ENCODE results near the gene ZNRF1.

ZNRF1 gene

GRCh38 chr16:75003931-75004330, 5.1 kb downstream of the ZNRF1 start:
- no peak for ATAC-seq
- TF ChIP-seq CSRNP3 (CRISPR knock-in tag; IDR thresholded peaks at IDR 0.05) (no peak), TOX (CRISPR knock-in tag; IDR thresholded peaks at IDR 0.05; ENCODE audit: borderline replicate concordance) (no peak), BACH2 (CRISPR knock-in tag; IDR thresholded peaks at IDR 0.05; ENCODE audit: borderline replicate concordance) (no peak), CSDC2 (CRISPR knock-in tag; IDR thresholded peaks at IDR 0.05) (no peak), OSR1 (CRISPR knock-in tag; IDR thresholded peaks at IDR 0.05) (no peak), ZNF70 (CRISPR knock-in tag; IDR thresholded peaks at IDR 0.05) (no peak)

GRCh38 chr16:75004460-75004859, 5.6 kb downstream of the ZNRF1 start:
- TF ChIP-seq ISL1 (CRISPR knock-in tag; IDR thresholded peaks at IDR 0.05) = no peak
- no peak for TF ChIP-seq POU6F1 (CRISPR knock-in tag; IDR thresholded peaks at IDR 0.05; ENCODE audit: borderline replicate concordance, low read depth)
- no peak for ATAC-seq

GRCh38 chr16:75005697-75006096, 6.9 kb downstream of the ZNRF1 start:
- no peak for TF ChIP-seq SNAI2 (CRISPR knock-in tag; IDR thresholded peaks at IDR 0.05)
- TF ChIP-seq ESRRG (CRISPR knock-in tag; IDR thresholded peaks at IDR 0.05) = no peak
- no peak for TF ChIP-seq ZC3H10 (CRISPR knock-in tag; IDR thresholded peaks at IDR 0.05)
- TF ChIP-seq TOX (CRISPR knock-in tag; IDR thresholded peaks at IDR 0.05; ENCODE audit: borderline replicate concordance) = no peak
- TF ChIP-seq ZNF70 (CRISPR knock-in tag; IDR thresholded peaks at IDR 0.05) = no peak
- no peak for TF ChIP-seq ZFP3 (CRISPR knock-in tag; IDR thresholded peaks at IDR 0.05)
- TF ChIP-seq CSDC2 (CRISPR knock-in tag; IDR thresholded peaks at IDR 0.05) = no peak
- no peak for TF ChIP-seq TSHZ2 (CRISPR knock-in tag; IDR thresholded peaks at IDR 0.05)
- no peak for TF ChIP-seq CREB5 (CRISPR knock-in tag; IDR thresholded peaks at IDR 0.05; ENCODE audit: low read depth)
- TF ChIP-seq ZNF565 (CRISPR knock-in tag; conservative IDR thresholded peaks at IDR 0.05; ENCODE audit: low read depth) = no peak
- TF ChIP-seq ARNTL (CRISPR knock-in tag; IDR thresholded peaks at IDR 0.05; ENCODE audit: borderline replicate concordance, low read depth) = no peak
- ATAC-seq = no peak

- ATAC-seq = no peak
- TF ChIP-seq TSHZ2 (CRISPR knock-in tag; IDR thresholded peaks at IDR 0.05) (no peak), GLIS3 (CRISPR knock-in tag; IDR thresholded peaks at IDR 0.05) (no peak), OSR1 (CRISPR knock-in tag; IDR thresholded peaks at IDR 0.05) (no peak), POU6F1 (CRISPR knock-in tag; IDR thresholded peaks at IDR 0.05; ENCODE audit: borderline replicate concordance, low read depth) (no peak), CREB5 (CRISPR knock-in tag; IDR thresholded peaks at IDR 0.05; ENCODE audit: low read depth) (no peak), CSRNP3 (CRISPR knock-in tag; IDR thresholded peaks at IDR 0.05) (no peak), ISL1 (CRISPR knock-in tag; IDR thresholded peaks at IDR 0.05) (no peak), ESRRG (CRISPR knock-in tag; IDR thresholded peaks at IDR 0.05) (no peak), PATZ1 (CRISPR knock-in tag; IDR thresholded peaks at IDR 0.05; ENCODE audit: borderline replicate concordance) (no peak), ZNF565 (CRISPR knock-in tag; conservative IDR thresholded peaks at IDR 0.05; ENCODE audit: low read depth) (no peak)
Measured at GRCh38 chr16:75007443-75007842, 8.6 kb downstream of the ZNRF1 start.

Data from SK-N-SH treated with all-trans-retinoic acid at 6 μM for 48 hours (cell line).